Keratinocyte (primary cell): ENCODE results near the gene YAP1.

Experiments
- EZH2 ChIP-seq: IDR thresholded peaks from one replicate; pipeline ENCODE4 v1.6.1; 2012; ENCODE audit warnings: inconsistent platforms, mild to moderate bottlenecking, low read length, moderate library complexity
- TF ChIP-seq, protein P1 (sequence below), 3 experiments: IDR thresholded peaks in 1 of 3; conservative IDR thresholded peaks in 1 of 3; optimal IDR thresholded peaks in 1 of 3; 2 replicates in 2 of 3; 3 replicates in 1 of 3; pipeline versions ENCODE3 to v1.5.1; 2011; ENCODE audit warnings: low read length in 3 of 3, mild to moderate bottlenecking in 3 of 3, moderate library complexity in 2 of 3, control low read depth in 1 of 3, inconsistent platforms in 1 of 3; ENCODE audit not compliant: insufficient read depth in 2 of 3; ENCODE audit errors: extremely low read depth in 1 of 3

DNA sequence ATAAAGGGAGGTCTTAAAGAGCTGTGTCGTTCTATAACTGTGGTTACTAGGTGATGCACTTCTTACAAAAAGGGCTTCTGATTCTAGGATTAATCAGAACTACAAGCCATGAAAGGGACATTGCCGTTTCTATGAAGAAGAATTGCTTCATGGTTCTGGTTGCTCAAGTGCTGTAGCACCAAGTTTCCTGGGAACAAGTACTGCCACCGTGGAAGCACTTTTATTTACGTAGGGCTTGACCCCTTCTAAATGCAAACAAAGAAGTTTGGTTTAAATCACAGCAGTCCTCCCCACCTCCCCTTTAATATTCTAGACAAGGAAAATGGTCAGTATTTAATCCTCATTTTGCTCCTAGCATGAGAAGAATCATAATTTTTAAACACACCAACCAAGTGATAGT lies 9.8 kb downstream of the YAP1 start:
- TF ChIP-seq, protein P1, sequence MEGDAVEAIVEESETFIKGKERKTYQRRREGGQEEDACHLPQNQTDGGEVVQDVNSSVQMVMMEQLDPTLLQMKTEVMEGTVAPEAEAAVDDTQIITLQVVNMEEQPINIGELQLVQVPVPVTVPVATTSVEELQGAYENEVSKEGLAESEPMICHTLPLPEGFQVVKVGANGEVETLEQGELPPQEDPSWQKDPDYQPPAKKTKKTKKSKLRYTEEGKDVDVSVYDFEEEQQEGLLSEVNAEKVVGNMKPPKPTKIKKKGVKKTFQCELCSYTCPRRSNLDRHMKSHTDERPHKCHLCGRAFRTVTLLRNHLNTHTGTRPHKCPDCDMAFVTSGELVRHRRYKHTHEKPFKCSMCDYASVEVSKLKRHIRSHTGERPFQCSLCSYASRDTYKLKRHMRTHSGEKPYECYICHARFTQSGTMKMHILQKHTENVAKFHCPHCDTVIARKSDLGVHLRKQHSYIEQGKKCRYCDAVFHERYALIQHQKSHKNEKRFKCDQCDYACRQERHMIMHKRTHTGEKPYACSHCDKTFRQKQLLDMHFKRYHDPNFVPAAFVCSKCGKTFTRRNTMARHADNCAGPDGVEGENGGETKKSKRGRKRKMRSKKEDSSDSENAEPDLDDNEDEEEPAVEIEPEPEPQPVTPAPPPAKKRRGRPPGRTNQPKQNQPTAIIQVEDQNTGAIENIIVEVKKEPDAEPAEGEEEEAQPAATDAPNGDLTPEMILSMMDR (optimal IDR thresholded peaks at IDR 0.05 in 1 of 3, IDR thresholded peaks at IDR 0.05 in 1 of 3, conservative IDR thresholded peaks at IDR 0.05 in 1 of 3; ENCODE audit: extremely low read depth in 1 of 3, insufficient read depth in 2 of 3, low read length in 3 of 3): no peak
- TF ChIP-seq EZH2: no peak
